ENCODE measurements around the gene DNAH7.

The DNAH7 gene

DNA sequence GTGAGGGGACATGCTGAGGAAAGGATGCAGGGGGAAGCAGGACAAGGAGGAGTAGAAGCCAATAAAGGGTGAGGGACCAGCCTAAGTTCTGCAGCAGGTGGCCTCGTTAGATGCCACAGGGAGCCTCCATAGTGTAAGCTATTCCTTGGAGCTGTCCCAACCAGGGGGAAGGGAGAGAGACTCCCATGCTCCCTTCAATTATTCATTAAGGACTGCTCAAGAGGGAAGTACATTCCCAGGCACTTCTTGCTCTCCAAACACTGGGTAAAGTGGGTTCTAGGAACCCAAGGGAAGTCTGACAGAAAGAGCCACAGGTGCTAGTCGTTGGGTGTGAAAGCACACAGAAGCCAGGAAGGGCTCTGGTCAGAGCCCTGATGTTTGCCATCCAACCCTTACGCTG lies 217.9 kb downstream of the DNAH7 start:
- Histone ChIP-seq H3K27ac (no peak overlapping the region), H3K4me2 (ENCODE audit: low read length) (no peak overlapping the region), H3K9ac (no peak overlapping the region), H3K4me3 (ENCODE audit: low read depth, low read length) (no peak overlapping the region), H3K4me1 (no peaks in the 10 kb centered on the region), H3K27me3 (ENCODE audit: control insufficient read depth, insufficient read depth, low read length) (no peaks in the 10 kb centered on the region), H3K9me3 (ENCODE audit: control insufficient read depth, low read length) (no peaks in the 10 kb centered on the region), H3K79me2 (no peaks in the 10 kb centered on the region), H3K36me3 (ENCODE audit: control insufficient read depth, insufficient read depth, low read length) (no peaks in the 10 kb centered on the region), H2AFZ (no peak overlapping the region)
- TF ChIP-seq, protein P1, sequence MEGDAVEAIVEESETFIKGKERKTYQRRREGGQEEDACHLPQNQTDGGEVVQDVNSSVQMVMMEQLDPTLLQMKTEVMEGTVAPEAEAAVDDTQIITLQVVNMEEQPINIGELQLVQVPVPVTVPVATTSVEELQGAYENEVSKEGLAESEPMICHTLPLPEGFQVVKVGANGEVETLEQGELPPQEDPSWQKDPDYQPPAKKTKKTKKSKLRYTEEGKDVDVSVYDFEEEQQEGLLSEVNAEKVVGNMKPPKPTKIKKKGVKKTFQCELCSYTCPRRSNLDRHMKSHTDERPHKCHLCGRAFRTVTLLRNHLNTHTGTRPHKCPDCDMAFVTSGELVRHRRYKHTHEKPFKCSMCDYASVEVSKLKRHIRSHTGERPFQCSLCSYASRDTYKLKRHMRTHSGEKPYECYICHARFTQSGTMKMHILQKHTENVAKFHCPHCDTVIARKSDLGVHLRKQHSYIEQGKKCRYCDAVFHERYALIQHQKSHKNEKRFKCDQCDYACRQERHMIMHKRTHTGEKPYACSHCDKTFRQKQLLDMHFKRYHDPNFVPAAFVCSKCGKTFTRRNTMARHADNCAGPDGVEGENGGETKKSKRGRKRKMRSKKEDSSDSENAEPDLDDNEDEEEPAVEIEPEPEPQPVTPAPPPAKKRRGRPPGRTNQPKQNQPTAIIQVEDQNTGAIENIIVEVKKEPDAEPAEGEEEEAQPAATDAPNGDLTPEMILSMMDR (IDR thresholded peaks at IDR 0.05): no peak

DNA sequence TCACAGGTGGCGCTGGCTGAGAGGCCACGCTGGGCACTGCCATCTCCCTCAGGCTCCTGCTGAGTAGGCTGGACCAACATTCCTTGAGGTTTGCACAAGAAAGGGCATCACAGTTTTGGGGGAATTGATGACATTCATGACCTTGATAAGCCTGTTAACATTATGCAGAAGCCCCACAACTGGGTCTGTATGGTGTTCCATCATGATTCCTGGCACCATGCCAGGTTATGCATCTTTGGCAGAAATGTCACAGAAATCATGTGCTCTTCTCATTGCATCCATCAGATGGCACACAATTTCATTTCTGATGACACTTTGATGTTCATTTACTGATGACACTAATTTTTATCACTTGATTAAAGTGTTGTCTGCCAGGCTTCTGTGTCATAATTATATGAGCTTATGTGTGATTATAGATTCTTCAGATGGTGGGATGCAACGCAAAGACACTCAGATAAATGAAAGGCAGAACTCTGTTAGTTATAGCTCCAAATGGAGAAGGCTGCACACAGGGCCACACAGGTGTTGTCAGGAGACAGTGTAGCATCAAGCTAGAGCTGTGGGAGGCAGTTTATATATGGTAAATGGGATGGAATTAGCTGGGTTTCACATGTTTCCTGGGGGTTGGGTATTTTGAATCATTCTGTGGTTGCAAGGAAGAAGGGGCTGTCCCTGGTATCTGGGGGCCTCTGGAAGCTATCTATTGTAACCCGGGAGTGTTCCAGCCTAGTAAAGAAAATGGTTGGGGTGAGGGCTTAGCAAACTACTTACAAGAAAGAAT lies 220.3 kb downstream of the DNAH7 start:
- H3K4me2 ChIP-seq (ENCODE audit: low read length): no peak overlapping the region
- no peak overlapping the region for H3K9ac ChIP-seq
- H3K36me3 ChIP-seq (ENCODE audit: control insufficient read depth, insufficient read depth, low read length): no peaks in the 10 kb centered on the region
- no peak overlapping the region for H2AFZ ChIP-seq
- no peaks in the 10 kb centered on the region for H3K79me2 ChIP-seq
- H3K27me3 ChIP-seq (ENCODE audit: control insufficient read depth, insufficient read depth, low read length): no peaks in the 10 kb centered on the region
- H3K27ac ChIP-seq: no peak overlapping the region
- no peaks in the 10 kb centered on the region for H3K9me3 ChIP-seq (ENCODE audit: control insufficient read depth, low read length)
- TF ChIP-seq, protein P1 (IDR thresholded peaks at IDR 0.05): no peak
- H3K4me1 ChIP-seq: no peaks in the 10 kb centered on the region
- H3K4me3 ChIP-seq (ENCODE audit: low read depth, low read length): no peak overlapping the region

DNA sequence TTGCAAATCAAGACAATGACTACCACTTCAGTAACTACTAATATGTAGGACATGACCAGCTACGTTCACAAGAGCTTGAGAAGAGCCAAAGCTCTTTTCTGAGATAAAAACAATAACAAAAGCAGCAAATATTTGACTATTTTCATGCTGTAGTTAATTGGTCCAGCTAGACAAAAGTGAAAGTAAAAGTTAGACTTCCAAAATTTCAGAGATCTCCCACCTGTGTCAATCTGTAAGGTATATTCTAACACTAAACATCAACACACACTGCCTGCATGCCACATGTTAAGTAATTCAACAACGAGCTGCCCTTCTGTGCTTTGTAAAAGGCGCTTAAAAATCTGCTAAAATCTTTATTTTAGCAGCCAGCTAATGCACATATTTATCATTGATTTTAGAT lies 225.7 kb downstream of the DNAH7 start:
- no peak overlapping the region for H3K27ac ChIP-seq
- H3K9ac ChIP-seq: no peak overlapping the region
- no peaks in the 10 kb centered on the region for H3K9me3 ChIP-seq (ENCODE audit: control insufficient read depth, low read length)
- H2AFZ ChIP-seq: no peak overlapping the region
- TF ChIP-seq, protein P1 (IDR thresholded peaks at IDR 0.05): no peak
- H3K79me2 ChIP-seq: no peaks in the 10 kb centered on the region
- H3K4me2 ChIP-seq (ENCODE audit: low read length): no peak overlapping the region
- no peaks in the 10 kb centered on the region for H3K36me3 ChIP-seq (ENCODE audit: control insufficient read depth, insufficient read depth, low read length)
- H3K4me3 ChIP-seq (ENCODE audit: low read depth, low read length): no peak overlapping the region
- H3K4me1 ChIP-seq: no peaks in the 10 kb centered on the region
- no peaks in the 10 kb centered on the region for H3K27me3 ChIP-seq (ENCODE audit: control insufficient read depth, insufficient read depth, low read length)

DNA sequence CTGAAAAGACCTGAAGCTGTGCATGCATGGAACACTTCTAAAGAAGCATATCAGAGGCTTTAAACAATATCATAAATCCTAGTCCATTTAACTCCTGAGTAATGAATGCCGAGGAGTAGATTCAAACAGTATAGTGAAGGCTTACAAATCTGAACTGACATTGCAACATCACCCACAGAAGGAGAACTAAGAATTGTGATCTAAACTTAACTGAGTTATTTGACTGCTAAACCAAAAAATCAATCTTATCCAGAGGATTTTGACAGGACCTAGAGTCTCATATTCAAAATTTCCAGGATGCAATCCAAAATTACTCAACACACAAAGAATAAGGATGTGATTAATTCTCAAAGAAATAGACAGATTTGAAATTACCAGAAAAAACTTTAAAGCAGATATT lies 230.6 kb downstream of the DNAH7 start:
- Histone ChIP-seq H2AFZ (no peak overlapping the region), H3K36me3 (ENCODE audit: control insufficient read depth, insufficient read depth, low read length) (no peaks in the 10 kb centered on the region), H3K27ac (no peak overlapping the region), H3K4me2 (ENCODE audit: low read length) (no peak overlapping the region), H3K27me3 (ENCODE audit: control insufficient read depth, insufficient read depth, low read length) (no peaks in the 10 kb centered on the region), H3K79me2 (no peaks in the 10 kb centered on the region), H3K4me3 (ENCODE audit: low read depth, low read length) (no peak overlapping the region), H3K9ac (no peak overlapping the region), H3K4me1 (no peaks in the 10 kb centered on the region), H3K9me3 (ENCODE audit: control insufficient read depth, low read length) (no peaks in the 10 kb centered on the region)
- TF ChIP-seq, protein P1 (IDR thresholded peaks at IDR 0.05): no peak

DNA sequence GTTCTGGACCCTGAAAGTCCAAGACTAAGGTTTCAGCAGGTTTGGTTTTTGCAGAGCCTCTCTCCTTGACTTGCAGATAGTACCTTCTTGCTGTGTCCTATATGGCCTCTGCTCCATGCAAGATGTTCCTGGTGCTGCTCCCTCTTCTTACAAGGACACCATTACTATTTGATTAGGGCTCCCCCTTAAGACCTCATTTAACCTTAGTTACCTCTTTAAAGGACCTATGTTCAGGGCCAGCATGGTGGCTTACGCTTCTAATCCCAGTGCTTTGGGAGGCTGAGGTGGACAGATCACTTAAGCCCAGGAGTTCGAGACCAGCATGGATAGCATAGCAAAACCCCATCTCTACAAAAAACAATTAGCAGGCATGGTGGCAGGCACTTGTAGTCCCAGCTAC lies 232.6 kb downstream of the DNAH7 start:
- Histone ChIP-seq H3K36me3 (ENCODE audit: control insufficient read depth, insufficient read depth, low read length) (no peaks in the 10 kb centered on the region), H3K9me3 (ENCODE audit: control insufficient read depth, low read length) (no peaks in the 10 kb centered on the region), H3K4me1 (no peaks in the 10 kb centered on the region), H3K4me2 (ENCODE audit: low read length) (no peak overlapping the region), H3K79me2 (no peaks in the 10 kb centered on the region), H3K9ac (no peak overlapping the region), H3K4me3 (ENCODE audit: low read depth, low read length) (no peak overlapping the region), H2AFZ (no peak overlapping the region), H3K27me3 (ENCODE audit: control insufficient read depth, insufficient read depth, low read length) (no peaks in the 10 kb centered on the region), H3K27ac (no peak overlapping the region)
- TF ChIP-seq, protein P1 (IDR thresholded peaks at IDR 0.05): no peak

Data from parathyroid adenoma (tissue), 2 donors.